NB4 (cell line): ENCODE measurements around the gene TRAPPC12.

ENCODE experiments used
- CTCF ChIP-seq: IDR thresholded peaks from one replicate; pipeline ENCODE4 v1.5.1; 2012; ENCODE audit warnings: low read depth, low read length
- POLR2A ChIP-seq: IDR thresholded peaks from 2 replicates; pipeline ENCODE4 v1.6.1; 2011; ENCODE audit warnings: mild to moderate bottlenecking; ENCODE audit not compliant: insufficient read length; ENCODE audit errors: extremely low read depth
- TF ChIP-seq, protein P1 (sequence below): IDR thresholded peaks from 2 replicates; pipeline ENCODE4 v1.6.1; 2011; ENCODE audit warnings: low read depth, low read length

- TF ChIP-seq POLR2A (no peak), CTCF (no peak)
- TF ChIP-seq, protein P1, sequence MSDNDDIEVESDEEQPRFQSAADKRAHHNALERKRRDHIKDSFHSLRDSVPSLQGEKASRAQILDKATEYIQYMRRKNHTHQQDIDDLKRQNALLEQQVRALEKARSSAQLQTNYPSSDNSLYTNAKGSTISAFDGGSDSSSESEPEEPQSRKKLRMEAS: no peak
Measured at GRCh38 chr2:3475771-3476170, 96.3 kb downstream of the TRAPPC12 start.
